Fibroblast of lung (primary cell): ENCODE measurements around the gene TBX1. TPM values are rescaled to one million over a fixed set of nuclear protein-coding genes. Genes with fewer than 3 reads are reported as not detected.
A peak's percentile ranks its signal among the peaks of the same experiment; 100 is the strongest.

ENCODE experiments used
- DNase-seq, 2 donors: peaks; one replicate each; pipeline versions ENCODE4 v3.0.0 to v3.0.0-alpha.2; 2010; ENCODE audit warnings: low read depth in 2 of 2
- H2AFZ ChIP-seq: 2 replicates; pipeline ENCODE4 v1.5.1; 2012; ENCODE audit warnings: low read length, control low read depth, inconsistent platforms
- H3K27ac ChIP-seq: 2 replicates; pipeline ENCODE4 v1.5.1; 2011; ENCODE audit warnings: low read length, control low read depth; ENCODE audit not compliant: insufficient read depth
- H3K27me3 ChIP-seq: 2 replicates; pipeline ENCODE4 v1.5.1; 2011; ENCODE audit warnings: mild to moderate bottlenecking, low read length; ENCODE audit not compliant: control insufficient read depth, insufficient read depth
- H3K36me3 ChIP-seq: 2 replicates; pipeline ENCODE4 v1.5.1; 2011; ENCODE audit warnings: low read length; ENCODE audit not compliant: control insufficient read depth, insufficient read depth
- H3K4me1 ChIP-seq: 2 replicates; pipeline ENCODE4 v1.5.1; 2011; ENCODE audit warnings: low read length; ENCODE audit not compliant: control insufficient read depth, insufficient read depth; ENCODE audit errors: extremely low read depth
- H3K4me2 ChIP-seq: 2 replicates; pipeline ENCODE4 v1.5.1; 2011; ENCODE audit warnings: low read length, control low read depth; ENCODE audit not compliant: insufficient read depth; ENCODE audit errors: extremely low read depth
- H3K4me3 ChIP-seq, 4 experiments: fragments of 200-600 bp in 1 of 4; sonication (generic) in 1 of 4; replicated peaks in 1 of 4; 2 replicates each; pipeline ENCODE4 v1.5.1; 2011 to 2016; ENCODE audit warnings: low read length in 4 of 4, low read depth in 3 of 4, mild to moderate bottlenecking in 3 of 4, control low read depth in 2 of 4, inconsistent platforms in 1 of 4, mixed read lengths in 1 of 4; ENCODE audit not compliant: insufficient read depth in 1 of 4; ENCODE audit errors: control extremely low read depth in 1 of 4
- H3K79me2 ChIP-seq: 2 replicates; pipeline ENCODE4 v1.5.1; 2012; ENCODE audit warnings: mild to moderate bottlenecking, low read length, inconsistent platforms; ENCODE audit not compliant: control insufficient read depth, insufficient read depth
- H3K9ac ChIP-seq: 2 replicates; pipeline ENCODE4 v1.5.1; 2011; ENCODE audit warnings: mild to moderate bottlenecking, low read length, control low read depth; ENCODE audit not compliant: insufficient read depth
- H3K9me3 ChIP-seq: 2 replicates; pipeline ENCODE4 v1.5.1; 2012; ENCODE audit warnings: low read depth, low read length; ENCODE audit not compliant: control insufficient read depth, insufficient read depth
- H4K20me1 ChIP-seq: 2 replicates; pipeline ENCODE4 v1.5.1; 2011; ENCODE audit warnings: low read length; ENCODE audit not compliant: control insufficient read depth, insufficient read depth; ENCODE audit errors: extremely low read depth
- EZH2 ChIP-seq: IDR thresholded peaks from 2 replicates; pipeline ENCODE4 v1.5.1; 2012; ENCODE audit warnings: low read length, control low read depth, mild to moderate bottlenecking; ENCODE audit errors: missing control alignments
- polyA plus RNA-seq, 2 donors: library from polyadenylated mRNA; depleted of rRNA in 1 of 2; stranded (reverse) in 1 of 2; unstranded in 1 of 2; fragments of >200 nt; gene quantifications; 2 replicates each; pipeline ENCODE4 v1.2.1, GENCODE V29; 2011 to 2012; ENCODE audit warnings: missing spikeins in 1 of 2
- total RNA-seq: library from RNA; depleted of rRNA; stranded (reverse); fragments of >200 nt; gene quantifications from 2 replicates; pipeline ENCODE4 v1.2.1, GENCODE V29; 2014
- TF ChIP-seq, protein P1 (sequence below), 2 donors: IDR thresholded peaks in 1 of 2; conservative IDR thresholded peaks in 1 of 2; 1 replicate in 1 of 2; 2 replicates in 1 of 2; pipeline ENCODE4 v1.5.1; 2011 to 2012; ENCODE audit warnings: low read length in 2 of 2, control low read depth in 1 of 2, inconsistent platforms in 1 of 2, low read depth in 1 of 2, mild to moderate bottlenecking in 1 of 2

TBX1 gene
- total and polyA plus RNA-seq, 2 donors (not counting 1 experiment from before 2014, with no cell fraction given), result not detected

DNA sequence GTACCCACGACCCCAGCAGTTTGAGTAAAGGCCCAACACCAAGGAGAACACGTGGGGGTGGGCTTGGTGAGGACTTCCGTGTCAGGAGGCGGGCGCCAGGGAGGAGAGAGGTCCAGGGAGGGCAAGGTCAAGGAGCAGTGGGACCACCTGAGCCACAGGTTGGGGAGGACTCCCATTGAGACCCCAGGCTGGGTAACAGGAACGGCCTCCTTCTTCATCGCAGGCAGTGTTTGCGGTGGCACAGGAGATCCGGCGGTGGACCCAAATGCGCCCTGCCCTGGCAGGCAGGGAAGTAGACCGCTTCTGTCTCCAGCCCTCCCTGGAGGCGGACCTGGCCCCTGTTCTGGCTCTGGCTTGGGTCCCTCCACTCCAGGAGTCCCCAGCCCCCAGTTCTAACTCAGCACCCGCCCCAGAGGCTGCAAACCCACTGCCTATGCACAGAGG, 5.9 kb upstream of the TBX1 start:
- Histone ChIP-seq H3K4me2 (no peak overlapping the region), H3K27me3 (peaks cover 60% of the 10 kb centered on the region), H3K9me3 (no peaks in the 10 kb centered on the region), H3K4me3 (no peak overlapping the region), H3K79me2 (no peaks in the 10 kb centered on the region), H2AFZ (no peak overlapping the region), H3K4me1 (no peaks in the 10 kb centered on the region), H3K9ac (no peak overlapping the region), H3K27ac (no peak overlapping the region), H4K20me1 (no peaks in the 10 kb centered on the region), H3K36me3 (no peaks in the 10 kb centered on the region)
- TF ChIP-seq, protein P1, sequence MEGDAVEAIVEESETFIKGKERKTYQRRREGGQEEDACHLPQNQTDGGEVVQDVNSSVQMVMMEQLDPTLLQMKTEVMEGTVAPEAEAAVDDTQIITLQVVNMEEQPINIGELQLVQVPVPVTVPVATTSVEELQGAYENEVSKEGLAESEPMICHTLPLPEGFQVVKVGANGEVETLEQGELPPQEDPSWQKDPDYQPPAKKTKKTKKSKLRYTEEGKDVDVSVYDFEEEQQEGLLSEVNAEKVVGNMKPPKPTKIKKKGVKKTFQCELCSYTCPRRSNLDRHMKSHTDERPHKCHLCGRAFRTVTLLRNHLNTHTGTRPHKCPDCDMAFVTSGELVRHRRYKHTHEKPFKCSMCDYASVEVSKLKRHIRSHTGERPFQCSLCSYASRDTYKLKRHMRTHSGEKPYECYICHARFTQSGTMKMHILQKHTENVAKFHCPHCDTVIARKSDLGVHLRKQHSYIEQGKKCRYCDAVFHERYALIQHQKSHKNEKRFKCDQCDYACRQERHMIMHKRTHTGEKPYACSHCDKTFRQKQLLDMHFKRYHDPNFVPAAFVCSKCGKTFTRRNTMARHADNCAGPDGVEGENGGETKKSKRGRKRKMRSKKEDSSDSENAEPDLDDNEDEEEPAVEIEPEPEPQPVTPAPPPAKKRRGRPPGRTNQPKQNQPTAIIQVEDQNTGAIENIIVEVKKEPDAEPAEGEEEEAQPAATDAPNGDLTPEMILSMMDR (conservative IDR thresholded peaks at IDR 0.05 in 1 of 2, IDR thresholded peaks at IDR 0.05 in 1 of 2; ENCODE audit: low read depth in 1 of 2, low read length in 2 of 2), result no peak
- peak; percentile 89 for TF ChIP-seq EZH2
- no peak for DNase-seq

DNA sequence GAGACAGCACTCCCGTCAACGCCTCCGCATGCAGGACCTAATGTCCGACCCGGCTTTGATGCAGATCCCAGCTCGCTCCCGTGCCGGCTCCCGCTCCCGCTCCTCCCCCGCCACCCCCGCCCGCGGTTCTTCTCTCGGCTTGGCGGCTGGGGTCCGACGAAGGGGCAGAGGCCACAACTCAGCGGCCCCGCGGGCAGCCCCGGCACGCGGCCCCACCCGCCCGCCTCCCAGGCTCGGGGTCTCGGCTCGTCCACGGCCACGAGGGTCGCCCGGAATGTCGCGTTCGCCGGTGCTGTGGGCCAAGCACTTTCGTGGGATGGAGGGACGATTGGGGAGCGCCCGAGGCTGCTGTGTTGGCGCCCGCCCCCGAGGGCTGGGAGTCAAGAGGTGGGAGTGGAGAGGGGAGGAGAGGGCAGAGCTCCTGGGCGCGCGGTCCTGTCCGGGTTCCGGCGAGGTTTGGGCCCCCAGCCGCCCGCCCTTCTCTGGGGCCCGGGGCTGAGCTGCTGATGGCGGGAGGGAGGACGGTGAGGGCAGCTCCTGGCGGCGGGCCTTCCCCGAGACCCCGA, 5.3 kb upstream of the TBX1 start:
- H3K9ac ChIP-seq, result no peak overlapping the region
- H3K27ac ChIP-seq, result no peak overlapping the region
- no peaks in the 10 kb centered on the region for H3K36me3 ChIP-seq
- H3K4me3 ChIP-seq, result no peak overlapping the region
- H2AFZ ChIP-seq, result no peak overlapping the region
- no peak for TF ChIP-seq EZH2
- TF ChIP-seq, protein P1 (conservative IDR thresholded peaks at IDR 0.05 in 1 of 2, IDR thresholded peaks at IDR 0.05 in 1 of 2; ENCODE audit: low read depth in 1 of 2, low read length in 2 of 2), result no peak
- no peak for DNase-seq
- no peaks in the 10 kb centered on the region for H3K4me1 ChIP-seq
- no peaks in the 10 kb centered on the region for H3K79me2 ChIP-seq
- H3K27me3 ChIP-seq, result peaks cover 66% of the 10 kb centered on the region
- H3K4me2 ChIP-seq, result no peak overlapping the region
- no peaks in the 10 kb centered on the region for H3K9me3 ChIP-seq
- H4K20me1 ChIP-seq, result no peaks in the 10 kb centered on the region

DNA sequence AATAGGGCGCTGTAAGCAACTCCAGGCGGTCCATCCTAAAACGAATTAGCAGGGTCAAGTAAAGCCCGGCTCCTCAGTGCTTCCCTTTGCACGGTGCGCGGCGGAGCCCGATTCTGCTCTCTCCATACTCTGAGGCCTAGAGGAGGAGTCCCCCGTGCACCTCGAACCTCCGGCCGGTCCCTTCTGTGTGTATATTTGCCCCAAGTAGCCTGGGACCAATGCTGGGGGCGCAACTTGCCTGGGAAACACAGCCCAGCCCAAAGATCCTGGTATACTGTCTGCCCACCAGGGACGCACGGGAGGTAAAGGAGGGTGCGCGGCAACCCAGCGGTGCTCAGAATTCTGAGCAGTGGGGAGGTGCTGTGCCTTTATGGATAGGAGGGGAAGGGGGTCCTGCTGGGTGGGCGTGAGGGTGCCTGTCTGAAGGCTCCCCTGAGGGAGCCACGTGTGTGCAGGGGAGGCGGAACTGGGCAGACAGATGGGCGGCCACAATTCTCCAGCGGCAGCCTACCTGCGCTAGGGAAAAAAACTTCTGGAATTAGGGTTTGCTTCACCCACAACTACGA, 4.8 kb upstream of the TBX1 start:
- Histone ChIP-seq H3K79me2 (no peaks in the 10 kb centered on the region), H3K9ac (no peak overlapping the region), H3K4me3 (no peak overlapping the region), H3K36me3 (no peaks in the 10 kb centered on the region), H4K20me1 (no peaks in the 10 kb centered on the region), H3K4me1 (no peaks in the 10 kb centered on the region), H3K27ac (no peak overlapping the region), H3K27me3 (peaks cover 66% of the 10 kb centered on the region), H3K9me3 (no peaks in the 10 kb centered on the region), H2AFZ (no peak overlapping the region), H3K4me2 (no peak overlapping the region)
- no peak for DNase-seq
- TF ChIP-seq, protein P1 (conservative IDR thresholded peaks at IDR 0.05 in 1 of 2, IDR thresholded peaks at IDR 0.05 in 1 of 2; ENCODE audit: low read depth in 1 of 2, low read length in 2 of 2), result no peak
- peak; percentile 82 for TF ChIP-seq EZH2
